Measurements from ENCODE around the gene GDPGP1.
"Not testable (repeated sequence)": the region's sequence is repeated elsewhere in the genome, so short reads cannot be mapped to it uniquely, and the experiment has no call there.

DNA sequence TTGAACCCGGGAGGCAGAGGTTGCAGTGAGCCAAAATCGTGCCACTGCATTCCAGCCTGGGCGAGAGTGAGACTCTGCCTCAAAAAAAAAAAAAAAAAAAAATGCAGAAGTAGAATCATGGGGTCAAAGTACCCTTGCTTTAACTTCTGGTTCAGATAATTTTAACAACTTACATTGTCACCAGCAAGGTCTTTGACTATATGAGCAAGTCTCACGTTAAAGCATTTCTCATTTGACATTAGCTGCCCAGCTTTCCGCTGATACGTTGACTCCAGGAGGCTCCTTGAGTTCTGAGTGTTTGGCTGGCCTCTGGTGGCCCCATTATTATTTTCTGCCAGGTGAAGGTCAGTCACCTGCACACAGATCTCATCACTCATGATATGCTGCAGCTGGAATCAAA is 47.6 kb downstream of the GDPGP1 start:
- not testable (repeated sequence) for TF ChIP-seq CTCF (IDR thresholded peaks at IDR 0.05; ENCODE audit: insufficient read depth, low read depth, low read length); EZH2 (IDR thresholded peaks at IDR 0.05; ENCODE audit: insufficient read depth, low read length)
